MG63 (cell line): ENCODE measurements around the gene ACSM5. TPM values are rescaled to one million over a fixed set of nuclear protein-coding genes. Genes with fewer than 3 reads are reported as not detected.
"Not testable (repeated sequence)": the region's sequence is repeated elsewhere in the genome, so short reads cannot be mapped to it uniquely, and the experiment has no call there.

Experiments used
- DNase-seq: peaks from one replicate; pipeline ENCODE4 v3.0.0-alpha.2; 2020
- H3K27me3 ChIP-seq: fragments of 250-450 bp; sonication (Bioruptor Pico); 2 replicates; pipeline ENCODE4 v1.5.1; 2020; ENCODE audit warnings: mild to moderate bottlenecking, moderate library complexity
- H3K36me3 ChIP-seq: fragments of 250-450 bp; sonication (Bioruptor Pico); 2 replicates; pipeline ENCODE4 v1.5.1; 2020; ENCODE audit warnings: mild to moderate bottlenecking, moderate library complexity
- H3K4me3 ChIP-seq: fragments of 250-450 bp; sonication (Bioruptor Pico); 2 replicates; pipeline ENCODE4 v1.5.1; 2020; ENCODE audit warnings: mild to moderate bottlenecking, moderate library complexity
- H3K9me3 ChIP-seq: fragments of 250-450 bp; sonication (Bioruptor Pico); 2 replicates; pipeline ENCODE4 v1.5.1; 2020; ENCODE audit warnings: mild to moderate bottlenecking, moderate library complexity
- total RNA-seq: library from RNA; depleted of rRNA; stranded (reverse); fragments of >200 nt; shearing (Covaris generic); gene quantifications from 2 replicates; pipeline ENCODE4 v1.2.3, GENCODE V29; 2014; ENCODE audit warnings: low replicate concordance

The ACSM5 gene
- total RNA-seq, 1 experiment from 2014 or later = 0.20 TPM

GRCh38 chr16:20424129-20424866, 15.0 kb downstream of the ACSM5 start:
- Histone ChIP-seq H3K9me3 (no peaks in the 10 kb centered on the region), H3K4me3 (no peak overlapping the region), H3K27me3 (no peaks in the 10 kb centered on the region), H3K36me3 (no peaks in the 10 kb centered on the region)
- no peak for DNase-seq

DNA sequence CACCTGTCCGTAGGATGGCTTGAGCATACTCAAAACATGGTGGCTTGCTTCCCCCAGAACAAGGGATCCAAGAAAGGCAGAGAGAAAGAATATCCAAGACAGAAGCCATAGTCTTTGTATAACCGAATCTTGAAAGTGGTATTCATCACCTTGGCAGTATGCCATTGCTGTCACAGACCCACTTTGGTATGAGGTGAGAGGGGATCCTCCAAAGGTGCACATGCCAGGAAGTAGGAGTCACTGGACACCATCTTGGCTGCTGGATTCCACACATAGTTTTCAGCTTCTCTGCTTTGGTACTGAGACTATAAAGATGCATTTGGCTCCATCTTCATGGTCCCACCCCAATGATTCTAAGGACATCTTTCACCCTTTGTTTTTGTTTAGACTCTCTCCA, 18.1 kb downstream of the ACSM5 start:
- not testable (repeated sequence) for DNase-seq, H3K36me3 ChIP-seq, H3K4me3 ChIP-seq, H3K9me3 ChIP-seq, H3K27me3 ChIP-seq

DNA sequence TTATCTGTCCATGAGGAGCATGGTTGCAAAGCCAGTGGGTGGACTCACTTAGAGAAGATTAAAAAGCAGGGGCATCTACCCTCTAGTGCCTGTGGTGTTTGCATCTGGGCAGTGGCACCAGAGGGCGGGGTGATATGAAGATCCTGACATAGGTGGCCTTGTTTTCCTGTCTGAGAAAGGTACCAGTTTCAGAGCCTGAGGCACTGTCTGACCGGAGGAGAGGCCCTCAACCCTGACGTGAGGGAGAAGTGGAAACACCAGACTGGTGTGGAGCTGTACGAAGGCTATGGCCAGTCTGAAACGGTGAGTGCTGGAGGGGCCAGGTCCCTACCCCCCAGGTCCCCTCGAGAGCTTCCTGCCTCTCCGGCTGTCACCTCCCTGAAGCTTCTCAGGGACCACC, 20.2 kb downstream of the ACSM5 start:
- not testable (repeated sequence) for DNase-seq, H3K27me3 ChIP-seq, H3K36me3 ChIP-seq

DNA sequence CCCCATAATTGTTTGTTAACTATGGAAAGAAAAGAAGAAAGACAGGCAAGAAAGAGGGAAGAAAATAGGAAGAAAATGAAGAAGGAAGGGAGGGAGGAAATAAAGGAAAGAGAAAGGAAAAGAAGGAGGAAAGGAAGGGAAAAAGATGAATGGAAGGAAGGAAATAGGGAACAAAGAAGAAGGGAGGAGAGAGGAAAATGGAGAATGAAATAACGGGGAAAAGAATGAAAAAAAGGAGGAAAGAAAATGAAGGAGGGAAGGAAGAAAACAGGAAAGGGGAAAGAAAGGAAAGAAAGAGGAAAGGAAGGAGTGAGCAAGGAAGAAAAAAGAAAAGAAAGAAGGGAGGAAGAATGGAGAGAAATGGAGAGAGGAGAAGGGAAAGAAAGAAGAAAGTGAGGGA, 21.1 kb downstream of the ACSM5 start:
- H3K27me3 ChIP-seq, H3K36me3 ChIP-seq, H3K9me3 ChIP-seq, H3K4me3 ChIP-seq, DNase-seq: not testable (repeated sequence)

More for the DNA sequence above, 20.2 kb downstream of the ACSM5 start:
- not testable (repeated sequence) for H3K4me3 ChIP-seq, H3K9me3 ChIP-seq

- Histone ChIP-seq H3K27me3 (0 out of 2 replicates have a peak, but pooled peaks cover 2% of the 10 kb centered on the region), H3K36me3 (no peaks in the 10 kb centered on the region), H3K4me3 (no peak overlapping the region), H3K9me3 (no peaks in the 10 kb centered on the region)
- no peak for DNase-seq
Measured at GRCh38 chr16:20430948-20431347, 21.6 kb downstream of the ACSM5 start.

DNA sequence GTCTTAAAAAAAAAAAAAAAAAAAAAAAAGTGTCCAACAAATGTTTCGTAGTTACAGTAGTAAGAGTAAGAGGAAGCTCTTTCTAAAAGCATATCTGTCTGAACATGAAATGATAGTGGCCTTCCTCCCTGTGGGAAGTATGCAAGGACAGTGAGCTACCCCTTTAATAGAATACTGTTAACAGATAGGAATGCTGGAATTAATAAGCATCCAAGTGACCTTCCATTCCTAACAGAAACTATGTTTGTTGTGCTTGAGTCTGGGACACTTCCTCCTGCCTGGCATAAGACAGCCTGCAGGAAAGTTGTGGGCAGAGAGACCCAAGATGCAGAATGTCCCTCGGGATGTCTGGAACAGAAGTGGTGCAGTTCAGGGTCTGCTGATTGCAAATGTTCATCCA, 29.6 kb downstream of the ACSM5 start:
- DNase-seq, H3K4me3 ChIP-seq, H3K9me3 ChIP-seq, H3K36me3 ChIP-seq, H3K27me3 ChIP-seq: not testable (repeated sequence)

- DNase-seq, H3K27me3 ChIP-seq, H3K9me3 ChIP-seq, H3K4me3 ChIP-seq, H3K36me3 ChIP-seq: not testable (repeated sequence)
Measured at GRCh38 chr16:20439820-20440231, 30.5 kb downstream of the ACSM5 start.

- H3K4me3 ChIP-seq, DNase-seq, H3K9me3 ChIP-seq, H3K36me3 ChIP-seq, H3K27me3 ChIP-seq: not testable (repeated sequence)
Measured at GRCh38 chr16:20440731-20441130, 31.4 kb downstream of the ACSM5 start.

GRCh38 chr16:20441191-20441590, 31.9 kb downstream of the ACSM5 start:
- DNase-seq = no peak
- H3K9me3 ChIP-seq = no peaks in the 10 kb centered on the region

DNA sequence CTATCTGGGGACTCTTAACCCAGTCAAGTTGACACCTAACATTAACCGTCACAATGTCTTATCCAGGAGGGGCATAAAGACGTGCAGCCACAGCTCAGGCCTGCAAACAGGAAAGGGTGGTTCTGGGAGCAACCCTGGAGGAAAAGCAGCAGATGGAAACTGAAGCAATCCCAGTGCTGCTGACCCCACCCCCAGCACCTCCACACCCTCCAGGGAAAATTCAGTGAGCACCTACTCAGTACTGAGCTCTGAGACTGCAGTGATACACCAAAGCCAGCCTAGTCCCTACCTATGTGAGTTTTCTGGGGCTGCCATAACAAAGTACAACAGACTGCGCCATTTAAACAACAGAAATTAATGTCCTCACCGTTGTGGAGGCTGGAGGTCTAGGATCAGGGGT, 32.5 kb downstream of the ACSM5 start:
- H3K4me3 ChIP-seq, DNase-seq, H3K27me3 ChIP-seq, H3K9me3 ChIP-seq, H3K36me3 ChIP-seq: not testable (repeated sequence)

More at GRCh38 chr16:20441191-20441590, 31.9 kb downstream of the ACSM5 start:
- Histone ChIP-seq H3K4me3 (no peak overlapping the region), H3K27me3 (no peaks in the 10 kb centered on the region), H3K36me3 (no peaks in the 10 kb centered on the region)

GRCh38 chr16:20446652-20447393, 37.5 kb downstream of the ACSM5 start:
- H3K4me3 ChIP-seq, DNase-seq, H3K27me3 ChIP-seq, H3K9me3 ChIP-seq, H3K36me3 ChIP-seq: not testable (repeated sequence)

DNA sequence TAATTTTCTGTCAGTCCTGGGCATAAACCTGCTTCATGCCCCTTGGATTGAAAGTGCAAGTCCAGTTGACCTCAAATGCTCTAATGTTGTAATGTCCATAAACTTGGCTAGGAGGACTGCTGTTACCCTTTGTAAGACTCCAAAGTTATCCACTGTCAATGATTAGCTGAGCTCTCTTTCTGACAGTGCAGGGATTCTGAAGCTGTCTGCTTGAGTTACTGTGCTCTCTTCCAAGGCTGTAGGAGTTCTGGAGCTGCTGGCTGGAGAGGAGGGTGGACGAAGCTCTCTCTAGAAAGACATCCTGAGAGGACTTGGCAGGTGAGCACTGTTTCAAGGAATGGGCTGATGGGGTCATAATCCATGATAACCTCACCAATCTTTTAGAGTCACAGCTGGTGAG, 42.0 kb downstream of the ACSM5 start, which contains the start of gene ACSM2A:
Gene ACSM2A, plus strand, starts transcription at position 158 of the 400 bp plus-strand sequence. CDS start 8,594 bp downstream, outside the sequence.
- H3K36me3 ChIP-seq, DNase-seq, H3K27me3 ChIP-seq, H3K4me3 ChIP-seq, H3K9me3 ChIP-seq: not testable (repeated sequence)

DNA sequence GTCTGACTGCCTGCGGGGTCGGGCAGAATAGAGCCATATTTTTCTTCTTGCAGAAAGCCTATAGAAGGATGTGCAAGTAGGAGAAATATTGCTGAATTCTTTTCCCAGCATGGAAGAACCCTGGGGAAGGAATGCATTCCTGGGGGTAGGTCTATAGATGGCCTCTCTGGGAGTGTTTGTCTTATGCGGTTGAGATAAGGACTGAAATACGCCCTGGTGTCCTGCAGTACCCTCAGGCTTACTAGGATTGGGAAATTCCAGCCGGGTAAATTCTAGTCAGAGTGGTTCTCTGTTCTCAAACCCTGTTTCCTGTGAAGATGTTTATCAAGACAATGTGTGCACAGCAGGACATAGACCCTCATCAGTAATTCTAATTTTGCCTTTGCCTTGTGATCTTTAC, 44.3 kb downstream of the ACSM5 start:
- H3K27me3 ChIP-seq, H3K4me3 ChIP-seq, H3K9me3 ChIP-seq, H3K36me3 ChIP-seq, DNase-seq: not testable (repeated sequence)

DNA sequence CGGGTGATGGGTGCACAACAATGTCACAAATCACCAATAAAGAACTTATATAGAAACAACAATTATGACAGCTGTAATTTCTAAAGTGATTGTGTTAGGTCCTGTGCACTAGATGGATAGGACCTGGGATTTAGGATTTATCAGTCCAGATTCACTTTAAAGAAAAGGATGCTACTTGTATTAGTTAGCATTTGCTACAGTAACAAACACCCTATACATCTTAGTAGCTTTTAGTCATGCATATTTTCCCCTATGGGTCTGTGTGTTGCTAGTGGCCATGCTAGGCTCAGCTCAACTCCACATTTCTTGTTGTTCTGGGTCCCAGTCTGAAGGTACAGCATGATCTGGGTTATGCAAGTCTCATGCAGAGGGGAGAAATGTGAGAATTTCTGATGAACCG, 49.9 kb downstream of the ACSM5 start:
- H3K4me3 ChIP-seq, H3K27me3 ChIP-seq, H3K9me3 ChIP-seq, H3K36me3 ChIP-seq, DNase-seq: not testable (repeated sequence)

- H3K27me3 ChIP-seq, H3K4me3 ChIP-seq, H3K36me3 ChIP-seq, DNase-seq, H3K9me3 ChIP-seq: not testable (repeated sequence)
Measured at GRCh38 chr16:20460313-20460712, 51.0 kb downstream of the ACSM5 start.

- DNase-seq, H3K9me3 ChIP-seq, H3K4me3 ChIP-seq, H3K27me3 ChIP-seq, H3K36me3 ChIP-seq: not testable (repeated sequence)
Measured at GRCh38 chr16:20468954-20469353, 59.6 kb downstream of the ACSM5 start.

GRCh38 chr16:20469930-20470329, 60.6 kb downstream of the ACSM5 start:
- H3K27me3 ChIP-seq, H3K4me3 ChIP-seq, DNase-seq, H3K9me3 ChIP-seq, H3K36me3 ChIP-seq: not testable (repeated sequence)

DNA sequence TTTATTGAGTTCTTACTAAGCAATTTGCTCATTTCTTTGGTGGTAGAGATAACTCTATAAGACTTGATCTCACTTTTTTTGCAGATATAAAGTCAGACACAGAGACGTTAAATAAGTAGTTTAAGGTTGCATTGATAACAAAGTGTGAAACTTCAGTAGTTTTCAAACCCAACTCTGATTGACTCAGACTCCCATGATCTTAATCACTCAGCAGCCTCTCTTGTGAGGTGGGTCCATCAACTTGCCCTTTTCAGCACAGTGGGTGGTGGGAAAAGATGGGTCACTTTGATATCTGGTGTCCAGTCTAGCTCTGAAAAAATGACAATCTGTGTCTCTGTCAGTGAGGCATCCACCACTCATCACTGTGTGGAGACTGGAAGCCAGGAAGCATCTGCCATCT, 61.4 kb downstream of the ACSM5 start:
- not testable (repeated sequence) for H3K36me3 ChIP-seq, H3K4me3 ChIP-seq, H3K9me3 ChIP-seq, H3K27me3 ChIP-seq, DNase-seq
